GM12891 (cell line): ENCODE measurements around the gene RIPOR3.

Experiments used
- POLR2A ChIP-seq: IDR thresholded peaks from 2 replicates; pipeline ENCODE4 v1.6.1; 2011; ENCODE audit warnings: low read depth, low read length, control low read depth
- POLR2AphosphoS5 ChIP-seq: IDR thresholded peaks from 2 replicates; pipeline ENCODE4 v1.6.1; 2011; ENCODE audit warnings: low read depth, low read length, control low read depth

DNA sequence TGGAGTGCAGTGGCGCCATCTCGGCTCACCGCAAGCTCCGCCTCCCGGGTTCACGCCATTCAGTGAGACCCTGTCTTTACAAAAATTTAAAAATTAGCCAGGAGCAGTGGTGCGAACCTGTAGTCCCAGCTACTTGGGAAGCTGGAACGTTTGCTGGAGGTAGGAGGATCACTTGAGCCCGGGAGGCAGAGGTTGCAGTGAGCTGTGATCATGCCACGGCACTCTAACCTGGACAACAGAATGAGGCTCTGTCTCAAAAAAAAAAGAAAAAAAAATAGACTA, 34.3 kb upstream of the RIPOR3 start:
- no peak for TF ChIP-seq POLR2A
- no peak for TF ChIP-seq POLR2AphosphoS5
